CD4-positive, alpha-beta T cell treated with Interferon alpha-2 for 1 hour (primary cell): Measurements from ENCODE around the gene ETF1.

Experiments used
- DNase-seq, 2 donors: peaks; one replicate each; pipeline ENCODE4 v3.0.0-alpha.2; 2020 to 2022

The ETF1 gene

DNA sequence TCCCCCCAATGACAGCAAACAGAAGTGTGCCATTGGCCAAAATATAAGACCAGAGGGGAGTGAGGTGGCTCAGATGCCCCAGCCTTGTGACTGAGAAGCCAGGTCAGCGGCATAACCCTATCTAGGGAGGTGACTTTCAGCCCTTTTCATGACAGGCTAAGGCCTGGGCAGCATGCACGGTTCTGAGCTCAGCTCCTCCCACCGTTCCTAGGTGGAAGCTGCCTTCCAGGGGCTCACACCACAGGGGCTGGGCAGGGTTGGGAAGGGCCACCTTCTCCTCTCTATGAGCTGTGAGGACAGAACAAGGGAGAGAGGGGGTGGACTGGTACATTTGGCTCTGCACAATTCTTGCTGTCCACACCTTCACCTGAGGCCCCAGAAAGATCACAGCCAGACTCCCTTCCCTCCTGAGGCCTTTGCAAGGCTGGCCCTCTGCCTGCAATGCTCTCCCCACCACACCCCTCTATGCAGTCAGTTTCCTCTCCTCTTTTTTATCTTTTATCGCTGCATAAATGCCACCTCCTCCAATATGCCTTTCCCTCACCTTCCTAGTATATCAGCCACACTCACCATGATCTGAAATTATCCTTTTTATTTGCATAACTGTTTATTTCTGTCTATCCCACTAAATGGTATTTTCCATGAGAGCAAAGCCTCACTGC lies 82.9 kb downstream of the ETF1 start:
- DNase-seq: no peak

DNA sequence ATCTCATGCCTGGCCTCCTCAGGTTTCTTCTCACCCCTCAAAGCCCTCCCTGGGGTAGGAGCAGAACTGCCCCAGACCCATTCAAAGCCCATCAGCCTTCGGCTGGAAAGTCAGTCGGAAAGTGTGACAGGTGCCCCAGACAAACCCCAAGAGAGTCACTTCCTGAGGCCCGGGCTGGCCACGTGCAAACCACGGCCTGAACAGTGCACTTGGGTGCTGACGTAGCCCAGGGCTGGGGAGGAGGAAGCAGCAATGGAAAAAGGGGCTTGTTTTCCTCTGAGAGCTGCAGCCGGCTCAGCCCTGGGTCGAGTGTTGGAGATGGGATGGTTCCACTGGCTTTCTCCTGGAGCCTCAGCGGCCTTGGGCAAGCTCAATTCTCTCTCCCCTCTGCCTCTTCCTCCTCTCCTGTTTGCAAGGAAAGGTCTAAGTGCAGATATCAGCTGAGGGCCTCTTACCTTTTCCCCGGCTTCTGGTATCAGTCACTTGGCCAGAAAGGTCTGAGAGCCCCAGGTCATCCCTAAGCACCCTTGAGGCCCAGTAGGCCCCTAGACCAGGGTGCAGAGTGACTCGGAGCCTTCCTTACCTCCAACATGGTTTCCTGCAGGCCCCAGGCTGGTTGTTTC lies 83.6 kb downstream of the ETF1 start:
- peak; percentile 76 to 79 for DNase-seq

DNA sequence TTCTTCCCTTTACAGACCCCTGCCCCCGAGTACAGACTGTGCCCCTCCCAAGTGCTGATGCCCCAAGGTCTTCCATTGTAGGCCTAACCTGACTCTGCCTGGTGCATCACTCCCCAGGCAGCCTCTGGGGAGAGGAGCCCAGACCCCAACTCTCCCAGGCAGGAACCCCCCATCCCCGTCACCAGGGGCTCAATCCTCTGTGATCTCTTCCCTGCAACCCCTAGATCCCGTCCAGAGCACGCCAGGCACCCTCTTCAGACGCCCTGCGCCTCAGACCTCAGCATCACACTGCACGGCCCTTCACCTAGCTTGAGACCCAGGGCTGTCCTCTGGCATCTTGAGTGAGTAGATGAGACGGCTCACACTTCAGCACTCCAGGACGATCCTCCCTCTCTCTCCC lies 84.2 kb downstream of the ETF1 start:
- no peak for DNase-seq

DNA sequence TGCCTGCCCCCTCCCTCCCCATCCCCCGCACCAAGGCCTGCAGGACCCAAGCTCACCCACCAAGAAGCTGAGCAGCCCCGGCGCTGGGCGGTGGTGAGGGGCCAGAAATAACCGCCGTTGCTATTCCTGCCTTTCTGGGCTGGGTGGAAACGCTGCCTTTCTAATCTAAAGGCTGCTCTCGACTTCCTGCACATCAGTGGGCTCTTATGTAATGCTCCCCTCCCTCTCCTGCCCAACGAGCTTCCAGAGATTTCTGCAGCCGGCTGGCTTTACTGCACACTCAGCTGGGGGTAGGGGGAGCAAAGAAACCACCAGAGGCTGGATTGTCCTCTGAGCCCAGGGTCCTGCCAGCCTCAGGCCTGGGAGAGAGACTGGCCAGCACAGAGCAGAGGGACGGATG lies 84.7 kb downstream of the ETF1 start:
- DNase-seq: no peak

DNA sequence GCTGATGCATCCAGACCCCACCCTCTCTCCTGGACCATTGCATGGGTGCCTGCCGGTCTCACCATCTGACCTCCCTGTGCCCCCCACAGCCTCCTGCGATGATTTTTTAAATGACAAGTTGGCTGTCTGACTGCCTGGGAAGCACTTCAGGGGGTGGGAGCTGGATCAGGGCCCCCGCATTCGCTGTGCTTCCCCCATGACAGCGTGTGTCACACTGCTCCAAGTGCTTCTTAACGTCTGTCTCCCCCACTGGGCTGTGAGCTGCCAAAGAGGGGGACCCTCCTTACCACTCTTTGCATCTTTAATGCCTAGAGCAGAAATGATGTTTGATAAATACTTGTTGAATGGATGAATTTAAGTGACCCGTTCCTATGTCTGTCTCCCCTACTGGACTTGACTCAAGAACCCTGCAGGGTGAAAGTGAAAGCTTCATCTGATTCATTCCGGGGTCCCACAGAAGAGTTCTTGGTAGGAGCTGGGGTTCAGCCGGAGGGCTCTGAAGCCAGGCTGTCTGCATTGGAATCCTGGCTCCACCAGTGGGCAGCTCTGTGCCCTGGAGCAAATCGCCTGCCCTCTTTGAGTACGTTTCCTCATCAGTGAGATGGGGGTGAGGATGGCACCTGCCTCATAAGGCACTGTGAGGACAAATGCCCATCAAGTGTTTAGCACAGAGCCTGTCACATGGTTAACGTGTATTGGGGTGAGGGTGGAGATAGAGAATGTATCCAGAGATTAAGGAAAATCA lies 85.3 kb downstream of the ETF1 start:
- no peak for DNase-seq
